Suppressor macrophage (primary cell): ENCODE measurements around the gene GTF2F1.
"Not testable (repeated sequence)": the region's sequence is repeated elsewhere in the genome, so short reads cannot be mapped to it uniquely, and the experiment has no call there.

Experiments
- DNase-seq, 4 experiments: peaks; one replicate each; pipeline ENCODE4 v3.0.0-alpha.2; 2020 to 2022

The GTF2F1 gene

DNA sequence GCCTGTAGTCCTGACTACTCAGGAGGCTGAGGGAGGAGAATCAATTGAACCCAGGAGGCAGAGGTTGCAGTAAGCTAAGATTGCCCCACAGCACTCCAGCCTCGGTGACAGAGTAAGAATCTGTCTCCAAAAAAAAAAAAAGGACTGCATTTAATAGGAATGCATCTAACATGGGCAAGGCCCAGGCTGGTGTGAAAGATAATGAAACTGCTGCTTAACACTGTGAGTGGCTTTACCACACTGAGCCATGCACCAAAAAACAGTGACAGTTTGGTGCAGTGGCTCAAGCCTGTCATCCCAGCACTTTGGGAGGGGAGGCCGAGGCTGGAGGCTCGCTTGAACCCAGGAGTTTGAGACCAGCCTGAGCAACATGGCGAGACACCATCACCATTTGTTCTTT, 8.6 kb downstream of the GTF2F1 start:
- no peak for DNase-seq

DNA sequence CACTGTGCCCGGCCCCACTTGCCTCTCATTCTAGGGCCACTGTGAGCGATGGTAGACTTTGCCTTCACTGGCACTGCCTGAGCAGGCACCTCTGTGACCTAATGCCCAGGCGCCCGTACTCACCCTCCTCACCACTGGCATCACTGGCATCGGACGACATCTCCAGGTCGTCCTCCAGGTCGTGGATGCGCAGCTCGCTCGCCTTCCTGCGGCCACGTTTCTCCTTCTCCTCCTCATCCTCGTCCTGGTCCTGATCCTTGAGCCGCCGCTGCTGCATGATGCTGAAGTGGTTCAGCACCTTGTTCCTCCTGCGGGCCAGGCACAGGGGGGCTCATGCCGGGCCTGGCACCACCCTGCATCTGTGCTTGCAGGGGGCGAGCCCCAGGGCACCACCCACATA, 9.8 kb downstream of the GTF2F1 start:
- no peak for DNase-seq

DNA sequence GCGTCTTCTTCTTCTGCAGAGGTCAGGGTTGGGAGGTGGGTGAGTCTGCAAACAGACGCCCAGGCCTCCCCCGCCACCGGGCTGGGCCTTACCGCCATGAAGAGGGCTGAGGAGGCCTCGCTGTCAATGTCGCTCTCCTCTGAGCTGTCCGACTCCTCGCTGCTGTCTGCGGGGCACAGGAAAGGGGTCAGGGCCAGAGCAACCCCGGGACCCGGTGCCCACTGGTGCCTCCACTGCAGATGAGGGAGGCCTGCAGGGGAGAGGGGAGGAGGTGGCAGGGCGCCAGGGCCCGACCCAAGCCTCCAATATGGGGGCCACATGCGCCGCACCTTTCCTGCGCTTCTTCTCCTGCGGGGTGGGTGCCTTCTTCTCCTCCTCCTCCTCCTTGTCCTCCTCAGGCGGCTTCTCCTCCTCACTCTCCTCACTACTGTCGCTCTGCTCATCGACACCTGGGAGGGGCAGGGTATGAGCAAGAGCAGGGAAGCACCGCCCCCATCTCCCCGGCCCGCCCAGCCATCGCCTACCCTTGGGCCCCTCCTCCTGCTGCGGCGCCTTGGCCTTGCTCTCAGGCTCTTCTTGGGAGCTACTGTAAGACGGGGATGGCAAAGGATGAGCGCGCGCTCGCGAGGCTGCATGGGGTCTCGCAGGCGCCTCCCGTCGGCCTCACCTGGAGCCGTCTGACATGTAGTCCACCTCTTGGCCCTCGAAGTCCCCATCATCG, 11.8 kb downstream of the GTF2F1 start:
- no peak for DNase-seq

DNA sequence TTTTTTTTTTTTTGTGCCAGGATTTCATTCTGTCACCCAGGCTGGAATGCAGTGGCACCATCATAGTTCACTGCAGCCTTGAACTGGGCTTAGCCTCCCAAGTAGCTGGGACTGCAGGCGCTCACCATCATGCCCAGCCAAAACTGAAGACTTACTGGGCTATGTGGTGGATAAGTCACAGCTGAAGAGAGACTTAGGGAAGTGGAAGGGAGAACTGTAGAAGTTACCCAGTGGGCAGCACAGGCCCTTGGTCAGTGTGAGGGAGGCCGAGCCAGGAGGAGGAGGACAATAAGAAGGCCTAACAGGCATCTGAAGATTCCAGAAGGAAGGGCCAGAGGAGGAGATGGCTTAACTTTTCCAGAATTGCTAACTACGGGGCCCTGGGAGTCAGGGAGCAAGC, 13.2 kb downstream of the GTF2F1 start:
- no peak for DNase-seq

DNA sequence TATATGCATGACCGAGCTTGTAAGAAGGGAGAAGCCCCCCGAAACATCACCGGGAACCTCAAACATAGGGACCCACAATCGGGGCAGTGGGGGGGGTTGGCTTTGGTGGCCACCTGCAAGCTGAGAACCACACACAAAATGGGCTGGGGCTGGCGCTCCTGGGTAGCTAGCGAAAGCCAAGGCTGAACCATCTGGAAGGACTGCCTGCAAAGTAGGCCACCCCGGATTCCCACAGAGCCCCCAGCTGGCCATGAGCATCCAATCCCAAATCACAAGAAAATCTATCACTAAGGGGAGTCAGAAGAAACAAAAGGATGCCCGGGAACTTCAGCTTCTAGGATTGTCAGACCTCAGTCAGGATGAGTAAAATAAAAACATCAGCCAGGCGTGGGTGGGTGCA, 14.5 kb downstream of the GTF2F1 start:
- no peak for DNase-seq

DNA sequence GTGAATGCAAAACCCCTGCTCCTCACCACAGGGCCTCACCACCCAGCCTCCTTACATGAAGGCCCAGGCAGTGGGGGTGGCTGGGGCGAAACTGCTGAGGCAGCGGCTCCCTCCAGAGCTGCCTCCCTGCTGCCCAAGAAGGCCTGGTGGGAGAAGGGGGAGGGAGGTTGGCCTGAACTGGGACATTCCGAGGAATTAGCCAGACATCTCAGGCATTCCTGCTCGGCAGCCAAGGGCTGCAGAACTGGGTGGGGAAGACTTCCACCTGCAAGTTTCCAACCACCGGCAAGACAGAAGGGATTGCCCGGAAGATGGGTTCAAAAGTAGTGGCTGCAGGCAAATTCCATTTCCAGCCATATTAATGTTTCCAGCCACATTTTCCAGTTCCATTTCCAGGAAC, 14.9 kb downstream of the GTF2F1 start:
- DNase-seq: no peak

DNA sequence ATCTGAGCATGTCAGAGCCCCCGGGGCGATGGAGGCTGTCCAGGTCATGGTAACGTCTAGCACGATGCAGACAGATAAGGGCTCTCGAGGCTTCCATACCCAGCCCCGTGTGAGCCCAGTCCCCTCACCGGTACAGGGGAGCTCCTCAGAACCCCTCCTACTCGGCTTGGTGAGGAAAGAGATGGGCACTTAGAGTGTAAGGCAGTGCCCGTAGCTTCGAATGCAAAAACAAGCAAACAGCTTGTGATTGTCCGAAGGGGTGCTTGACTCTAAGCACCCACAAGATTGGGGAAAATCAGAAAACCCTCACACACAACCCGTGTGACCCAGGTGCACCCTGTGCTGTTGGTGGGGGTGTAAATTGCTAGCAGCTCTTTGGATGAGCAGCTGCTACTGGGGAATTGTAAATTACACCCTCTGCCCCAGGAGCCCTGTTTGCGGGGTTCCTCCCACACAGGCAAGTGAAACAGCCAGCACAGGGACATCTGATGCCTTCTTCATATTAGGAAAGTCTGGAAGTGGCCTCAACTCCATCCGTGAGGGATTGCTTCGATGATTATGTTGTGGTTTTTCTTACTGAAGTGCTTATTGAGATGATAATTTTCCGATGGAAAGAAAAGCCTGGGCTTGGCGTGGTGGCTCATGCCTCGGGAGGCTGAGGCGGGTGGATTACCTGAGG, 16.3 kb downstream of the GTF2F1 start:
- DNase-seq: no peak

DNA sequence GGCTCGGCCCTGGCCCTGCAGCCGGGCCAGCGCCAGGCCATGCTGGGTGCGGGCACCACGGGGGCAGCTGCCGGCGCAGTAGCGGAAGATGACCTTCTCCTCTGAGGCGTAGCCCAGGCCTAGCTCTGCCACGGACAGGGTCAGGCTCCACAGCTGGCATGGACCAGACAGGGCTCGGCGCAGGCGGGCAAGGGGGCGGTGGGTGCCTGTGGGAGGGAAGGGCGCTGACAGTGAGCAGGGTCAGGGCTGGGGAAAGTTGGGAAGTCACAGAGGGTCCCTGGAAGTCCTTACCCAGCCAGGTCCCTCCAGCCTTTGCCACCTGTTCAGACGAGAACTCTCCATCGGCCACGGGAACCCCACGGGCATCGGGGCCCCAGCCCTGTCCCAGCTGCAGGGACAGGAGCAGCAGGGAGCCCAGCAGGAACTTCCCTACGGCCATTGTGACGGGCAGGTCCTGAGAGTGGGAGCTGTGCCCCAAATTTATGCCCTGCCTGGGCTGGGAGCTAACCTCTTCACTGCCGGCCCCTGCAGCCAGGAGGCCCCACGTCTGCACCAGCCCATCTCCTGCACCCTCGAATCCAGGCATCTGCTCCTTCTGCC, 17.5 kb downstream of the GTF2F1 start, which contains the start of gene PSPN:
TSS of gene PSPN (minus strand) at position 523 of the 600 bp plus-strand sequence. CDS start at position 439, 84 bp downstream.
- DNase-seq: no peak

DNA sequence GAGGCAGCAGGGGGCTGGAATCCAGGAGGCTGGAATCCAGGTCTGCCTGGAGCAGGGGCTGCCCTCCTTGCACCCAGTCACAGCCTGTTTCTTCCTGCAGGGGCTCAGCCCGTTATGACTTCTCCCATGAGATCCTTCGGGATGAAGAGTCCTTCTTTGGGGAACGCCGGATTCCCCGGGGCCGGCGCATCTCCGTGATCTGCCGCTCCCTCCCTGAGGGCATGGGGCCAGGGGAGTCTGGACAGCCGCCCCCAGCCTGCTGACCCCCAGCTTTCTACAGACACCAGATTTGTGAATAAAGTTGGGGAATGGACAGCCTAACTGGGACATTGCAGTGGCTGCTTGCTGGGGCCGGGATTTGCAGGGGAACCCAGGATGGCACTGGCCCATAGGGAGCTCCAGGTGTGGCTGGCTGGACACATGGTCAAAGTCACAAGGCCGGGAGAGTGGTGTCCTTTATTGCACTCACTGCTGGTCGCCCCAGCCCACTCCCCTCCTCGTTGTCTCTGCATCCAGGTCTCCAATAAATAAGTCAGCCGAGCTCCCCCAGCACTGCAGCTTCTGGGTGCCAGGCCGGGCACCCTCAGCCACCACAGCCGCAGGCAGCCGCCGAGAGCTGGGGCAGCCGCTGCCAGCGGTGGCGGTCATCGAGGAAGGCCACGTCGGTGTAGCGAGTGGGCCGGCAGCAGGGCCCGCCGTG, 18.1 kb downstream of the GTF2F1 start:
- no peak for DNase-seq

DNA sequence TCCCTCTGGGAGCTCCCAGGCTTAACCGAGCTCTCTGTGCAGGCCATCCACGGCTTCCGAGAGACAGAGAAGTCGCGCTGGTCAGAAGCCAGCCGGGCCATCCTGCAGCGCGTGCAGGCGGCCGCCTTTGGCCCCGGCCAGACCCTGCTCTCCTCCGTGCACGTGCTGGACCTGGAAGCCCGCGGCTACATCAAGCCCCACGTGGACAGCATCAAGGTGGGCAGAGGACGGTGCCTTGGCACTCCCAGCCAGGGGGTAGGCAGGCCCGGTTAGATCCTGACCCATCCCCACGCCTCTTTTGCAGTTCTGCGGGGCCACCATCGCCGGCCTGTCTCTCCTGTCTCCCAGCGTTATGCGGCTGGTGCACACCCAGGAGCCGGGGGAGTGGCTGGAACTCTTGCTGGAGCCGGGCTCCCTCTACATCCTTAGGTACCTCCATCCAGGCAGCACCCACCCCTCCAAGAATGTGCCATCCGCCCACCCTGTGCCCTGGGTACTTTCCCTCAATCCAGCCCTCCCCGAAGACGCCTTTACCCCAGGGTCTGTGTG, 18.7 kb downstream of the GTF2F1 start:
- DNase-seq: no peak

DNA sequence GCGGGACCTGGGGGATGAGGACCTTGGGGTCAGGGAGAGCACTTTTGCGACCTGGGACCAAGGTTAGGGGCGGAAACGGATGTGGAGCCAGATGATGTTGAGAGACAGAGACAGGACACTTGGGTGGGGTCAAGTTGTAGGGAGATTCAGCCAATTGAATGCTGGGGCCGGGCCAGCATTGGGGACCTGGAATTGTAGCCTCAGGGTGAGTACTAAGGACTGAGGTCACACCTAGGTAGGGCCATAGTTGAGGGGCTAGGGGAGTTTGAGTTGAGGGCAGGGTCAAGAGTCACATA, 19.2 kb downstream of the GTF2F1 start:
- DNase-seq: no peak

DNA sequence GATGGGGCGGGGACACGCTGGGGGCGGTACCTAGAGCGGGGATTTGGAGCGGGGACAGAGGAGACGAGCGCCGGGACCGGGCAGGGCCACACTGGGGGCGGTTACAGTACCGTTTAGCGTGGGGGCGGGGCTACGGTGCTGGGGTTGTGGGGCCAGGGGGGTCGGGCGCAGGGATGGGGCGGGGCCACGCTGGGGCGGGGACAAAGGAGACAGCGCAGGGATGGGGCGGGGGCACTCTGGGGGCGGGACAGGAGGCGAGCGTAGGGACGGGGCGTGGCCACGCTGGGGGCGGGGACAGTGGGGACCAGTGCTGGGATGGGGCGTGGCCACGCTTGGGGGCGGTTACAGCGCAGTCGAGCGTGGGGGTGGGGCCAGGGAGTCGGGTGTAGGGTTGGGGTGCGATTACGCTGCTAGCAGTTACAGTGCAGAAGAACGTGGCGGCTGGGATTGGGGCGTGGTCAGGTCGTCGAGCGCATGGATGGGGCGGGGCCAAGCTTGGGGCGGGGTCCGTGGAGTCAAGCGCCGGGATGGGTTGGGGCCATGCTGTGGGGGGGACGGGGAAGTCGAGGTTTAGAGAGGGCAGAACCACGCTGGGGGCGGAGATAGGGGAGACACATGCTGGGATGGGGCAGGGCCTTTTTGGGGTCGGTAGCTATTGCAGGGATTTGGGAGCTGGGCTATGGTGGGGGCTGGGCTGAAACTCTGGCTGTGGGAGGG, 19.7 kb downstream of the GTF2F1 start:
- DNase-seq: peak; percentile 98 to 100 (median 100)

DNA sequence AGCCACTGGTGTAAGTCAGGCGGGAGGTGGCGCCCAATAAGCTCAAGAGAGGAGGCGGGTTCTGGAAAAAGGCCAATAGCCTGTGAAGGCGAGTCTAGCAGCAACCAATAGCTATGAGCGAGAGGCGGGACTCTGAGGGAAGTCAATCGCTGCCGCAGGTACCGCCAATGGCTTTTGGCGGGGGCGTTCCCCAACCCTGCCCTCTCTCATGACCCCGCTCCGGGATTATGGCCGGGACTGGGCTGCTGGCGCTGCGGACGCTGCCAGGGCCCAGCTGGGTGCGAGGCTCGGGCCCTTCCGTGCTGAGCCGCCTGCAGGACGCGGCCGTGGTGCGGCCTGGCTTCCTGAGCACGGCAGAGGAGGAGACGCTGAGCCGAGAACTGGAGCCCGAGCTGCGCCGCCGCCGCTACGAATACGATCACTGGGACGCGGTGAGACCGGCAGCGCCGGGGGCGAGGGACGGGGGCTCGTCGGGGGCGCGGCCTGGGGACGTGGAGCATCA, 20.3 kb downstream of the GTF2F1 start, which contains the start of gene ALKBH7:
TSS of gene ALKBH7 (plus strand) at position 201 of the 502 bp plus-strand sequence. CDS start at position 228, 27 bp downstream.
- peak; percentile 99 to 100 (median 100) for DNase-seq

DNA sequence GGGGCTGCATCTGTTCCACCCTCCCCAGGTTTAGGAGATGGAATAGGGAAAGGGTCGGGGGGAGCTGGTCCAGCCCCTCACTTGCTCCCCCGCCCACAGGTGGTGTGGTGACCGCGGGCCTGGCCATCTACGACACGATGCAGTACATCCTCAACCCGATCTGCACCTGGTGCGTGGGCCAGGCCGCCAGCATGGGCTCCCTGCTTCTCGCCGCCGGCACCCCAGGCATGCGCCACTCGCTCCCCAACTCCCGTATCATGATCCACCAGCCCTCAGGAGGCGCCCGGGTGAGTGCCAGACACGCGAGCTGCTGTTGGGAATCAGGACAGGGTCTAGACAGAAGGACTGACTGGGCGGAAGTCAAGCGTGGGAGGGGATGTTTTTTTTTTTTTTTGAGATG, 28.6 kb downstream of the GTF2F1 start:
- no peak for DNase-seq

DNA sequence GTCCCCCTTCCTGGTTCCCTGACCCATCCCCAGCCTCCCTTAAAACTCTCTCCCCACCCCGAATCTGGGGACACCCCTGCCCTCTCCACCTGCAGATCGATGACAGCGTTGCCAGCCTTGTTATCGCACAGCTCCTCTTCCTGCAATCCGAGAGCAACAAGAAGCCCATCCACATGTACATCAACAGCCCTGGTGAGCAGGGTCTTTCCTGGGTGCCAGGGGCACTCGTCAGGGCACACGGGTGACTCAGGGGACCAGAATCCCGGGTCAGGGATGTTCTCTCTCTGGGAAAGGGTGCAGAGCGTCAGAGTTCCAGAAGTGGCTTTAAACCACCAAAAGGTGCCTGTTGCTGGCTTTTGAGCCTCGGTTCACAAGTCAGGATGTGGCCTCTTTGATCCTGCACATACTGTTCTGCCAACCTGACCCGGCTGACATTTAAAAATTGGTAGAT, 30.6 kb downstream of the GTF2F1 start:
- DNase-seq: no peak

DNA sequence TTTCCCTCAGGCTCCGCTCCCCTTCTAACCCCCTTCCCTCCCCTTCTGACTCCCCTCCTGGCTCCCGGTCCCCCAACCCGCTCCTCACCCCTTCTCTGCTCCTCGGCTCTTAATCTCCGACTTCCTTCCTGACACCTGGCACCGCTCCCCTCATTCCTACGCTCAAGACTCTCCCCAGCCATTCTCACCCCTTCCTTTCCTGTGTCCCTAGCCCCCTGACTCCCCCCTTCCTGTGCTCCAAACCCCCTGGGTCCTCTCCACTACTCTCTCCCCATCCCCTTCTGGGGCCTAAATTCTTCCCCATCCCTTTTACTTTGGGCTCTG, 31.0 kb downstream of the GTF2F1 start:
- DNase-seq: no peak

DNA sequence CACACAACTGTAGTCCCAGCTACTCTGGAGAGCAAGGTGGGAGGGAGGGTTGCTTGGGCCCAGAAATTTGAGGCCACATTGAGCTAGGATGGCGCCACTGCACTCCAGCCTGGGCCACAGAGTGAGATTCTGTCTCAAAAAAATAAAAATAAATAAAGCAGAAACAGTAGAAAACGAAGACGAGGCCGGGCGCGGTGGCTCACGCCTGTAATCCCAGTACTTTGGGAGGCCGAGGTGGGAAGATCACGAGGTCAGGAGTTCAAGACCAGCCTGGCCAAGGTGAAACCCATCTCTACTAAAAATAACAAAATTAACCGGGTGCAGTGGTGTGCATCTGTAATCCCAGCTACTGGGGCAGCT, 32.1 kb downstream of the GTF2F1 start:
- not testable (repeated sequence) for DNase-seq

DNA sequence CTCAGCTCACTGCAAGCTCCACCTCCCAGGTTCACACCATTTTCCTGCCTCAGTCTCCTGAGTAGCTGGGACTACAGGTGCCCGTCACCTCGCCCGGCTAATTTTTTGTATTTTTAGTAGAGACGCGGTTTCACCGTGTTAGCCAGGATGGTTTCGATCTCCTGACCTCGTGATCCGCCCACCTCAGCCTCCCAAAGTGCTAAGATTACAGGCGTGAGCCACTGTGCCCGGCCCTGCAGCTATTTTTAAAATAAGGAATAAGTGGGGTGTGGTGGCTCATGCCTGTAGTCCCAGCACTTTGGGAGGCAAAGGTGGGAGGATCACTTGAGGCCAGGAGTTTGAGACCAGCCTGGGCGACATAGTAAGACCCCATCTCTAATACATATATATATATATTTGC, 32.5 kb downstream of the GTF2F1 start:
- DNase-seq: not testable (repeated sequence)

DNA sequence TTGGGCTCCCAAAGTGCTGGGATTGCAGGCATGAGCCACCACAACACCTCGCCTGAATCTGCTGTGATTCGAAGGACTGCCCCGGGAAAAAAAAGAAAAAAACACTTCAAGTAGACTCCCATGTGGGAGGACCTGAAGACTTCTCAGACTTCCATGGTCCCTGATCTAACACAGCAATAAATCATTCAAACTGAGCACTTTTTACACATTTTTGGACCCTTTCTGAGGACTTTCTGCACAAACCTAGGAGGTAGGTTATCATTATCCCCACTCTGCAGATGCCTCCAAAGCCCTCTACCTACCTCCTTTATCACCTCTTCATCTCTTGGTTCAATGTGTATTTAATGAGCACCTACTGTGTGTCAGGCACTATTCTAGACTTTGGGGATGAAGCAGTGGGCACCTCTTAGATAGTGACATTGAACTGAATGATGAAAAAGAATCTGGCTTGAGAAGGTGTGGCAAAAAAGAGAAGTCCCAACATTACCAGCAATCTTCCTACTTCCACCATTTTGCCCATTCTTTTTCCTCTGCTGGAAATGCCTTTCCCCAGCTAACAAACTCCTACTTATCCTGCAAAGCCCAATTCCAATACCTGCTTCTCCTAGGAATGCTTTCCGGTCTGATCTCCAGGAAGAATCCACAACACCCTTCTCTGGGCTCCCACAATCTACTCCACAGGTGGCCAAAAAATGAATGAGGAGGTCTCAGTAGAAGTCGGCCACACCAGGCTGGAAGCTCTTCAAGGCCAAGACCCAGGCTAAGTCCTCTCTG, 33.2 kb downstream of the GTF2F1 start:
- no peak for DNase-seq

DNA sequence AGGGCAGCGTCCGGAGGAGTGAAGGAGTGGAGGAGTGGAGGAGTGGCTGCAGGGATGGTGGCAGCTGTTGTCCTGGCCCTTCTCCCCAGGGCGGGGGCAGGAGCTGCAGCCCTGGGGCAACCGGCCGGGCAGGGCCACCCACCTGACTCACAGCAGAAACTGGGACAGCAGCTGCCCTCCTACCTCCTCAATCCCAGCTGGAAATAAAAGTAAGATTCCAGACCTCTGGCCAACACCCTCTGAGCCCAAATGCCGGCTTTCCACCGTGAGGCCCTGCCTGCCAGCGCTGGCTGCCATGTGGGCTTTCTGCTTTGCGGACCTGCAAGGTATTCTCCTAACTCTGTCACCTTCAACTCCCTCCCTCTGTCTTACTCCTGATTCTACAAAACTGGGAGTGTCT, 35.0 kb downstream of the GTF2F1 start:
- no peak for DNase-seq

DNA sequence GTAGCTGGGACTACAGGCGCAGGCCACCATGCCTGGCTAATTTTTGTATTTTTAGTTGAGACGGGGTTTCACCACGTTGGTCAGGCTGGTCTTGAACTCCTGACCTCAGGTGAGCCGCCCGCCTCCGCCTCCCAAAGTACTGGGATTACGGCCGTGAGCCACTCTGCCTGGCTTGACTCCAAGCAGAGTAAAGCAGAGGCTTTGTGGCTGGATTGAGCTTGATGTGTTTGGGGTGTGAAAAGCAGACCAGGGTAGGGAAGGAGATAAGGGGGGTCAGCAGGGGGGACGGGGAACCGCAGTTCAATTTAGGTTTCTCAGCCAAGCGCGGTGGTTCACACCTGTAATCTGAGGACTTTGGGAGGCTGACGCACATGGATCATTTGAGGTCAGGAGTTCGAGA, 35.8 kb downstream of the GTF2F1 start:
- DNase-seq: no peak
